HG02642 (cell line): ENCODE measurements around the gene ALK.

ENCODE experiments used
- ATAC-seq: cut with Tn5 transposase; IDR thresholded peaks from one replicate; pipeline ENCODE4 v1.9.1; 2021; ENCODE audit warnings: mild to moderate bottlenecking; ENCODE audit not compliant: unreplicated experiment, poor library complexity

The ALK gene

GRCh38 chr2:29397039-29397438 is 524.3 kb downstream of the ALK start:
- ATAC-seq, result no peak

GRCh38 chr2:29394981-29395350 is 526.4 kb downstream of the ALK start:
- no peak for ATAC-seq

GRCh38 chr2:29394311-29394980 is 526.9 kb downstream of the ALK start:
- no peak for ATAC-seq

- no peak for ATAC-seq
Measured at GRCh38 chr2:29393676-29394075, 527.7 kb downstream of the ALK start.

GRCh38 chr2:29392774-29393173 is 528.6 kb downstream of the ALK start:
- no peak for ATAC-seq

- ATAC-seq, result no peak
Measured at GRCh38 chr2:29390136-29390535, 531.2 kb downstream of the ALK start.

GRCh38 chr2:29389686-29390085 is 531.7 kb downstream of the ALK start:
- no peak for ATAC-seq

- ATAC-seq, result no peak
Measured at GRCh38 chr2:29388071-29388470, 533.3 kb downstream of the ALK start.

- ATAC-seq, result no peak
Measured at GRCh38 chr2:29382486-29382885, 538.9 kb downstream of the ALK start.

GRCh38 chr2:29377788-29378187 is 543.6 kb downstream of the ALK start:
- ATAC-seq, result no peak

- ATAC-seq, result no peak
Measured at GRCh38 chr2:29376541-29376940, 544.8 kb downstream of the ALK start.

- ATAC-seq, result no peak
Measured at GRCh38 chr2:29375843-29376242, 545.5 kb downstream of the ALK start.

- no peak for ATAC-seq
Measured at GRCh38 chr2:29374823-29375222, 546.6 kb downstream of the ALK start.

- ATAC-seq, result no peak
Measured at GRCh38 chr2:29373870-29374269, 547.5 kb downstream of the ALK start.

GRCh38 chr2:29372185-29372584 is 549.2 kb downstream of the ALK start:
- no peak for ATAC-seq

GRCh38 chr2:29370581-29371125 is 550.7 kb downstream of the ALK start:
- no peak for ATAC-seq

GRCh38 chr2:29370173-29370572 is 551.2 kb downstream of the ALK start:
- ATAC-seq, result no peak

GRCh38 chr2:29368659-29369040 is 552.7 kb downstream of the ALK start:
- no peak for ATAC-seq

GRCh38 chr2:29367986-29368658 is 553.3 kb downstream of the ALK start:
- no peak for ATAC-seq

GRCh38 chr2:29363111-29363510 is 558.3 kb downstream of the ALK start:
- no peak for ATAC-seq

GRCh38 chr2:29361231-29361630 is 560.2 kb downstream of the ALK start:
- no peak for ATAC-seq
